ENCODE results near the gene MRPS2. TPM values are rescaled to one million over a fixed set of nuclear protein-coding genes. Genes with fewer than 3 reads are reported as not detected.
"Not testable (repeated sequence)": the region's sequence is repeated elsewhere in the genome, so short reads cannot be mapped to it uniquely, and the experiment has no call there.

MRPS2 gene
- total RNA-seq, 4 donors from 2014 or later = 26.0 to 101 (median 53.6) TPM

- Histone ChIP-seq H3K9me3 (no peaks in the 10 kb centered on the region), H3K4me3 (no peak overlapping the region), H3K27me3 (no peaks in the 10 kb centered on the region), H3K27ac (no peak overlapping the region), H3K4me1 (no peaks in the 10 kb centered on the region), H3K36me3 (no peaks in the 10 kb centered on the region)
- in situ Hi-C loops (cut with MboI; ENCODE audit: low pct_ligation_motif_present in 1 of 4, low pct_unique_long_range_greater_than_20kb in 1 of 4, low sequenced_read_pairs in 3 of 4) = no loop called here
- DNase-seq = no peak
- intact Hi-C loops (cut with DNase I; ENCODE audit: low total_unique reads) = no loop called here
- TF ChIP-seq POLR2AphosphoS5 (IDR thresholded peaks at IDR 0.05) = no peak
- TF ChIP-seq POLR2A (IDR thresholded peaks at IDR 0.05) = no peak
- no peak for TF ChIP-seq EP300 (IDR thresholded peaks at IDR 0.05; ENCODE audit: low read depth)
- TF ChIP-seq CTCF (IDR thresholded peaks at IDR 0.05) = no peak
- WGBS, 2 donors (ENCODE audit: low coverage in 1 of 2) = 80 to 95% methylated on average over 1 to 3 of the region's 3 CpGs
These were observed 32.6 kb downstream of the MRPS2 start for GRCh38 chr9:135533113-135533512.

GRCh38 chr9:135533674-135534073 is 33.2 kb downstream of the MRPS2 start:
- H3K27ac ChIP-seq = no peak overlapping the region
- in situ Hi-C loops (cut with MboI; ENCODE audit: low pct_ligation_motif_present in 1 of 4, low pct_unique_long_range_greater_than_20kb in 1 of 4, low sequenced_read_pairs in 3 of 4) = no loop called here

GRCh38 chr9:135534192-135534711 is 33.8 kb downstream of the MRPS2 start:
- H3K9me3 ChIP-seq; intact Hi-C loops (cut with DNase I; ENCODE audit: low total_unique reads); H3K4me3 ChIP-seq; H3K27ac ChIP-seq; in situ Hi-C loops (cut with MboI; ENCODE audit: low pct_ligation_motif_present in 1 of 4, low pct_unique_long_range_greater_than_20kb in 1 of 4, low sequenced_read_pairs in 3 of 4); DNase-seq; H3K4me1 ChIP-seq; H3K36me3 ChIP-seq; H3K27me3 ChIP-seq: not testable (repeated sequence)
- 32% methylated on average over 6 of the region's 10 CpGs; no CpG with 5 or more reads in 1 of the 2 donors for WGBS, 2 donors (ENCODE audit: low coverage in 1 of 2)

More at GRCh38 chr9:135533674-135534073, 33.2 kb downstream of the MRPS2 start:
- Histone ChIP-seq H3K9me3 (no peaks in the 10 kb centered on the region), H3K4me3 (no peak overlapping the region), H3K36me3 (no peaks in the 10 kb centered on the region), H3K27me3 (no peaks in the 10 kb centered on the region), H3K4me1 (no peaks in the 10 kb centered on the region)
- WGBS, 2 donors (ENCODE audit: low coverage in 1 of 2) = 84 to 89% methylated on average over 6 to 12 of the region's 12 CpGs
- intact Hi-C loops (cut with DNase I; ENCODE audit: low total_unique reads) = no loop called here
- TF ChIP-seq CTCF (IDR thresholded peaks at IDR 0.05) = no peak
- TF ChIP-seq EP300 (IDR thresholded peaks at IDR 0.05; ENCODE audit: low read depth) = no peak
- TF ChIP-seq POLR2AphosphoS5 (IDR thresholded peaks at IDR 0.05) = no peak
- no peak for TF ChIP-seq POLR2A (IDR thresholded peaks at IDR 0.05)
- DNase-seq = no peak

- in situ Hi-C loops (cut with MboI; ENCODE audit: low pct_ligation_motif_present in 1 of 4, low pct_unique_long_range_greater_than_20kb in 1 of 4, low sequenced_read_pairs in 3 of 4); H3K36me3 ChIP-seq; H3K27ac ChIP-seq; DNase-seq; H3K27me3 ChIP-seq; H3K4me3 ChIP-seq; H3K4me1 ChIP-seq; intact Hi-C loops (cut with DNase I; ENCODE audit: low total_unique reads); H3K9me3 ChIP-seq: not testable (repeated sequence)
- WGBS, 2 donors (ENCODE audit: low coverage in 1 of 2) = 70% methylated on average over 4 of the region's 4 CpGs; no CpG with 5 or more reads in 1 of the 2 donors
These were observed 34.3 kb downstream of the MRPS2 start for GRCh38 chr9:135534826-135535225.

GRCh38 chr9:135535631-135536030 is 35.1 kb downstream of the MRPS2 start:
- H3K4me1 ChIP-seq; H3K36me3 ChIP-seq; H3K27ac ChIP-seq; H3K27me3 ChIP-seq; in situ Hi-C loops (cut with MboI; ENCODE audit: low pct_ligation_motif_present in 1 of 4, low pct_unique_long_range_greater_than_20kb in 1 of 4, low sequenced_read_pairs in 3 of 4); H3K9me3 ChIP-seq; intact Hi-C loops (cut with DNase I; ENCODE audit: low total_unique reads); H3K4me3 ChIP-seq; DNase-seq: not testable (repeated sequence)
- WGBS, 2 donors (ENCODE audit: low coverage in 1 of 2) = 77% methylated on average over 10 of the region's 13 CpGs; no CpG with 5 or more reads in 1 of the 2 donors

GRCh38 chr9:135536216-135536615 is 35.7 kb downstream of the MRPS2 start:
- DNase-seq = no peak
- WGBS, 2 donors (ENCODE audit: low coverage in 1 of 2) = 67% methylated on average over 8 of the region's 8 CpGs; no CpG with 5 or more reads in 1 of the 2 donors
- H3K36me3 ChIP-seq = no peaks in the 10 kb centered on the region
- TF ChIP-seq CTCF (IDR thresholded peaks at IDR 0.05) (no peak), POLR2A (IDR thresholded peaks at IDR 0.05) (no peak), POLR2AphosphoS5 (IDR thresholded peaks at IDR 0.05) (no peak), EP300 (IDR thresholded peaks at IDR 0.05; ENCODE audit: low read depth) (no peak)
- H3K27me3 ChIP-seq = no peaks in the 10 kb centered on the region
- intact Hi-C loops (cut with DNase I; ENCODE audit: low total_unique reads) (no loop called here), in situ Hi-C loops (cut with MboI; ENCODE audit: low pct_ligation_motif_present in 1 of 4, low pct_unique_long_range_greater_than_20kb in 1 of 4, low sequenced_read_pairs in 3 of 4) (no loop called here)
- H3K4me1 ChIP-seq = no peaks in the 10 kb centered on the region
- H3K4me3 ChIP-seq = no peak overlapping the region
- no peak overlapping the region for H3K27ac ChIP-seq
- H3K9me3 ChIP-seq = no peaks in the 10 kb centered on the region

GRCh38 chr9:135543262-135543894 is 42.9 kb downstream of the MRPS2 start:
- DNase-seq; in situ Hi-C loops (cut with MboI; ENCODE audit: low pct_ligation_motif_present in 1 of 4, low pct_unique_long_range_greater_than_20kb in 1 of 4, low sequenced_read_pairs in 3 of 4); H3K27me3 ChIP-seq; H3K4me3 ChIP-seq; H3K9me3 ChIP-seq; intact Hi-C loops (cut with DNase I; ENCODE audit: low total_unique reads); H3K27ac ChIP-seq; H3K36me3 ChIP-seq; H3K4me1 ChIP-seq: not testable (repeated sequence)
- 43 to 50% methylated on average over 4 to 8 of the region's 8 CpGs for WGBS, 2 donors (ENCODE audit: low coverage in 1 of 2)
